GM21786 (cell line): ENCODE data around the gene SLC22A2.

ENCODE experiments used
- ATAC-seq: cut with Tn5 transposase; IDR thresholded peaks from one replicate; pipeline ENCODE4 v1.9.1; 2021; ENCODE audit not compliant: unreplicated experiment

SLC22A2 gene

DNA sequence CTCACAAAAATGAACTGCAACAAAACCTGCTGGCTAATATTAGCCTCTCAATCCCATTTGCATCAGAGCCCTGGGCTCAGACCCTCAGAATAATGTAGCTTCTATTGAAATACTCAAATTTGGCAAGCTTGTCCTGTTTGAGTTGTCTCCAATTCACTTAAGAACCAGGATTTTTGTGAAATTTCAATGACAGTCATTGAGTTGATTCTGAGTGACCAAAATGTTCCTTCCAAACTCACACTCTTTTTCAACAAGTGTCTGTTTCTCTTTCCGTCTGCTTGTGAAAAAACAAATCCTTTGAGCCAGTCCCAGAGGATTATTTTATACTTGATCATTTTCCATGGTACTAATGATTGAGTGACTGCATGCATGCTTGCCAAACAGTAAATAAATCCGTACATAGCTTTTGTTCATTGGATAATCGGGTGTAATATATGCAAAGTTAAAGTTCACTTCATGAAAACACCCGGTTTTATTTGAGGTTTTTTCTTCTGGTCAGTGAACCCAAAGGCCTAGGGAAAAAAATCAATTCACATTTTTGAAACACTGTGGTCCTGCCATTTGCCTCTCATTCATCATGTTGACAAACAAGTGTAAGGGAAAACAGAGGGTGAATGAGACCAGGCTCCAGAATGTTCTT lies 16.4 kb upstream of the SLC22A2 start:
- ATAC-seq, result no peak

DNA sequence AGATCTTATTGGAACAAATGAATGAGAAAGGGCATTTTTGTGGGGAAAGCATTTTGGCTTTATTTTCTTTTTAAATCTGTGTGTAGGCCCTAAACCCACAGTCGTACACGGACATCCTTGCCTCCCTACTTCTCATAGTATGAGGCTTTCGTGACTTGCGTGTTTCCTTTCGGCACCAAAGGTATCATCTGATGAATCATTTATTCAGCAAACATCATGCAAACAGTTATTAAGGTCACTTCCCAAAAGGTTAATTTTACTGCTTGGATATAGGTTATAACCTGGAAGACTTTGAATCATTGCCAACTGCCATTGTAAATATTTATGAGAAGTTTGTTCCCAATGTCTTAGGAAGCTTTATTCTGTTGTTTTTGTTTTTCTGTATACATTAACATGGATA lies 15.1 kb upstream of the SLC22A2 start:
- ATAC-seq, result no peak

DNA sequence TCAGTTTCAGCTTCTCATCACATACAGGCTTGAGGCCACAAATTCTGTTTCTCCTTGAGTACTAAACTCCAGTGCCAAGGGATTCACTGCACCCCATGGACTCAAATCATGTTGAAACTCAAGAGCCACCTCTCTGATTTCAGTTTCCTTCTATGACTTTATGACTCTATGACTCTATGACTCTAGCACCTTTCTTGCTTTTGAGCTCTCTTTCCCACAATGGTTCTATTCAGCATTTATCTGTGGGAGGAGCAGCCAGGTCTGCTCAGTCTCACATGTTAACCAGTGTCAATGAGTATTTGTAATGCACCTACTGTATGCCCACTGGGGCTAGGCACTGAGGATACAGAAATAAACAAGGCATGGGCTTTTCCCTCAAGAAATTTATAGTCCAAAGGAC lies 14.6 kb upstream of the SLC22A2 start:
- ATAC-seq, result no peak

DNA sequence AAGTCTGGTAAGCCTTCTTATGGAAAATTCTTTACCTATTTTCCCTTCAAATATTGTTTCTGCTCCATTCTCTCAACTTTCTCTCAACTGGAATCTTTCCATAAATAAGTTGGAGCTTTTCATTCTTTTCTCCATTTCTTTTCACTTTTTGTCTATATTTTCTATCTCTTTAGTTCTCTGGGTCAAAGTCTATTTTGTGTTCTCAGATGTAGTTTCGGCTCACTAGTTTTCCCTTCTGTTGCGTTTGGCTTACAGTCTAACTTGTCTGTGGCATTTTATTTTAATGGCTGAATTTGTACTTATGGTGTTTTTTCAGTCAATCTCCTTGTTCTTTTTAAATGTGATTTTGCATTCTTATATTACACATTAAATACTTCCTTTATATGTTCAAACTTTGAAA lies 14.1 kb upstream of the SLC22A2 start:
- no peak for ATAC-seq

DNA sequence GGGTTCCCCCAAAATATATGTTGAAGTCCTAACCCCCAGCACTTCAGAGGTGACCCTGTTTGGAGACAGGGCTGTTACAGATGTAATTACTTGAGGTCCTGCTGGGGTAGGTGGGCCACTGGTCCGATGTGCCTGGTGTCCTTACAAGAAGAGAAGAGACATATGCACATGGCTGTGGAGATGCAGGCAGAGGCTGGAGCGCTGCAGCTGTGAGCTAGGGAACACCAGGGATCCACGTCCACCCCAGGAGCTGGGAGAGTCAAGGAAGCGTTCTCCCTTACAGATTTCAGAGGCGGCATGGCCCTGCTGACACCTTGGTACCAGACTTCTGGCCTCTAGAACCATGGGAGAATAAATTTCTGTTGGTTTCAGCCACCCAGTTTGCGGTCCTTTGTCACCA lies 11.7 kb upstream of the SLC22A2 start:
- no peak for ATAC-seq

DNA sequence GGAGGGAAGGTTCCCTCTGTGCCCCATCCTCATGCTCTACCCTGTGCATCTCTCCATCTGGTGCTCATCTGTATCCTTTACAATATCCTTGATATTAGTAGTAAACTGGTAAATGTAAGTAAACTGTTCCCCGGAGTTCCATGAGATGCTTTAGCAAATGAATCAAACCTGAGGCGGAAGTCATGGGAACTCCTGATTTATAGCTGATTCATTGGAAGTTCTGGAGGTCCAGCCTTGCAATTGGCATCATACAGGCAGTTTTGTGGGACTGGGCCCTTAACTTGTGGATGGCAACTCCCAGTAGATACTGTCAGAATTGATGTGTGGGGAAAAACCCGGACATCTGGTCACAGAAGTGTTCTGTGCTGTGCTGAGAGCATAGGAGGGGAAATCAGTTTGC lies 11.2 kb upstream of the SLC22A2 start:
- no peak for ATAC-seq

DNA sequence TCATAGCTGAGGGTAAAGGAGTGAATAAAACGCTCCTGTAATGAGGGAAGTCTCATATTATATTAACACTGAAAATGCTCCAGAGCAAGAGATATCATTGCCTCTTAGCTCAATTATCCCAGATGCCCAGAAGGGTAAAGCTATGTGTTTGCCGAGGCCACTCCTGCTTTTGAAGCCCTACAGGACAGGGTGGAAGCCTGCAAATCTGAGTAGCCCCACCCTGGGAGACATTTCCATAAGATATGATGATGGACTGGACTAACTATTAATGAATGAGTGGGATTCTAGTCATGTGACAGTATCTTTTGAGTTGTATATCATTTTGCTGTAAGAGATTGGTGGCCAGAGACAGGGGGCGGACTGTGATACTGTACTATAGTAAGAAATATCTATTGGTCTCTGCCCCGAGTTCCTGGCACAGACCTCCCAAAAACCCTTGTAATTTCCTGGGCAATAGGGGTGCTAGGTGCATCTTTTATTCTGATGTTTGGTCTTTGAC lies 10.5 kb upstream of the SLC22A2 start:
- no peak for ATAC-seq

DNA sequence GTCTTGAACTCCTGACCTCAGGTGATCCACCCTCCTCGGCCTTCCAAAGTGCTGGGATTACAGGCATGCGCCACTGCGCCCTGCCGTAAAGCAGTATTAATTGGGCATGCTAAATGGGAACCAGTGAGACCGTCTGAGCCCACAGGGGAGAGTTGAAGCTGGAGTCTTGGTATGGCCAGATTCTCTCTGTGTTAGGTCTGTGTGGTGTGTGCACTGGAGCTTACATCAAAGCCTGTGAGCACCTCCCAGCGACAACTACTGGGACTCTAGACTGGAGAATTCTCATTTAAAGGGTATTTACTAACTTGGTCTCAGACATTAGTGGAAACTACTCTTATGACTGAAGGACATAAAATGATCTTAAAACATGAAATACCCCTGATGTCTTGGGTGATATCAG lies 8.5 kb upstream of the SLC22A2 start:
- no peak for ATAC-seq

DNA sequence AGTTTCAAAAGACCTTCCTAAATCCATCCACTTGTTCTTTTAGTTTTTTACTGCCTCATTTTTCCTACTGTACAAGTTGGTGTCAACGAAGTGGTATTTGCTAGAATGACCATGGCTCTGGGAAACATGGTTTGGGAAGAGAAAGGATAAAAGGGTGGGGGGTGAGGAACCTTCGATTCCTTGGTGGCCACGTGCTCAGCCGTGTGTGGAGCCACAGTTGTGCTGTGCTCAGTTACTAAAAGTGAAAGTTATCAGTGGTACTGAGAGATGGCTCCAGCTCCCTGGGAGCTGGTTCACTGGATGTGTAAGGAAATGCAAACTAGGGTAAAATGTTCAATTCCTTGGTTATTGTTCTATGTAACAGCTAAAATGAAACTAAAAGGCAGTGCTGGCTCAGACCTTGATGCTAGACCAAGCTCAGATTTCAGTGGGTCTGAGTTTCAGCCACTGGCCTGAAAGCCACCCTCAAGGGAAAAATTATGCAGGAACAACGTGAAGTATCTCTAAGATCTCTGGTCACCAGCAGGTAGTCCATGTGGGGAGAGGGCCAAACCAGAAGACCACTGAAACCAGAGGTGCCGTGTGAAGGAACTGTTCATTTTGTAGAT lies 7.4 kb upstream of the SLC22A2 start:
- peak; percentile 82 for ATAC-seq

DNA sequence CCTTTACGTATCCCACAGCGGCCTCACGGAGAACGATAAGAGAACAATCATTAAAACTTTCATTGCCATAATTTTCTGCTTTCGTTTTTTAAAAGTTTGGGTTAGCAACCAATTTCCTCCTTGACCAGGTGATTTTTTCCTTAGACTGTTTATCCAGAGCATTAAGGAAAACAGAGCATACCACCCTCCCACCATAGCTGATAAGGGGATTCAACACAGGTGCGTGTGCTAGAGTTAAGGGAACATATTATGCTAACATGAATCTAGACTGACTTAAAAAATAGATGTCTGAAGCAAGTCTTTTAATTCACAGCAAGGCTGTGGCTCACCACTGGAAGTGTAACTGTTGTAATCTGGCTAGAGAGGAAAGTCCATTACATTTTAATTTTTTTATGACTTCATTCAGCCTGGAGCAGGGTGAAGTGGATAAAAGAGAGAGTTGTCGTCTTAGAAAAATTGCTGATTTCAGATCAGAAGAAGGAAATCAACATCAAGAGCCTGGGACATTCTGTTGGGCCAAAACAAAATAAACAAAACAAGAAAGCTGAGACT lies 5.5 kb upstream of the SLC22A2 start:
- no peak for ATAC-seq

DNA sequence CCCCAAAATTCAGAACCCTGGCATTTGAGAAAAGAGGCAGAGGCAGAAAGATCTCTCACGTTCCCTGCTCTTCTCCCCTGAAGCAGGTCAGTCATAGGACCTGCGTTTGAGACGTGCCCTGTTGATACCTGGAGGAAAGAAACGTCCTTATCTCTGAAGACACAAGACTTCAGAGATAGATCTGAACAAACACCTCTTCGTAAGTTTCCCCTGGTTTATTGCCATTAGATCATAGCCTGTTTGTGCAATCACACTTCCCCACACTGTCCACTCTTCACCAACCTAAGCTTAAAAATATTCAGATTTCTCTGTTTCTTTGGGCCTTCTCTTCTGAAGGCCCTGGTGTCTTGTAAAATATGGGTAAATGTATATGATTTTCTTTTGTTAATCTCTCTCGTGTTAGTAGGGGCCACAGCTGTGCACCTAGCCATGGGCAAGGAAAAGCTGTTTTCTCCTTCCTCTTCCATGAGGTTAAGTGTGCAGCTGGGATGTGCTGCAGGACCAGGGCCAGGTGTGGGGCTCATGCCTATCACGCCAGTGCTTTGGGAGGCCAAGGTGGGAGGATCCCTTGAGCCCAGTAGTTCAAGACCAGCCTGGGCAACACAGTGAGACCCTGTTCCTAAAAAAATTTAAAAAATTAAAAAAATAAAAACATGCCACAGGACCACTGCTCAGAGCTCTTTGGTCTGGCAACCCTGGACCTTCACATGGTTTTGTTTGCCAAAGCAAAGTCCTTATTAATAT lies 4.7 kb upstream of the SLC22A2 start:
- no peak for ATAC-seq

DNA sequence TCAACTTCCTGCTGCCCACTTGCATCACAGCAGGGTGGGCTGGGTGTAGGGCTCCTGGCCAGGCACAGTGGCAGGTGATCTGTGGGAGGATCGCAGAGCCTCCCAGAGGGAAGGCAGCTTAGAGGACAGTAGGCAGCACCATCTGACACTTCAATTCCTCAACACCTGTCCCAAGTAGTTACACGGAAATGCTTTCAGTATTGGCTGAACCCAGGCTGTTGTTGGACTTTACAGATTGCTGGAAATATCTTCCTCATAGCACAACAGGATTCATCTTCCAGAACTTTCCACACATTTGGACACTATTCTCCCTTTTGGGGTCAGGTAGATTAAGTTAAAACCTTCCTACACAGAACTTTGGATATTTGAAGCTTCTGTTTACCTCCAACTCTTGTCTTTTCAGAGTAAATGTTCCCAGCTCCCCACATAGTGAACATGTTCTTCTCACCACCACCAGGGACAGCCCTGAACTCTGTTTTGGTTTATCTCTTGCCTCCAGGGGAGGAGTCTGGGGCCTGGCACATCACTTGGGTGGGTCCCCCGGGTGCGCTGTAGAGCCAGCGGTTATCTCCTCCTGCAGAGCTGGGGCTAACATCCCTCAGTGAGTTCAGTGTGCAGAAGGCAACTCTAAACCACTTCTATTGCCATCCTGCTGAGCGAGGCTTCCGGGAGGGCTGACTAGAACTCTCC lies 3.5 kb upstream of the SLC22A2 start:
- ATAC-seq, result no peak

DNA sequence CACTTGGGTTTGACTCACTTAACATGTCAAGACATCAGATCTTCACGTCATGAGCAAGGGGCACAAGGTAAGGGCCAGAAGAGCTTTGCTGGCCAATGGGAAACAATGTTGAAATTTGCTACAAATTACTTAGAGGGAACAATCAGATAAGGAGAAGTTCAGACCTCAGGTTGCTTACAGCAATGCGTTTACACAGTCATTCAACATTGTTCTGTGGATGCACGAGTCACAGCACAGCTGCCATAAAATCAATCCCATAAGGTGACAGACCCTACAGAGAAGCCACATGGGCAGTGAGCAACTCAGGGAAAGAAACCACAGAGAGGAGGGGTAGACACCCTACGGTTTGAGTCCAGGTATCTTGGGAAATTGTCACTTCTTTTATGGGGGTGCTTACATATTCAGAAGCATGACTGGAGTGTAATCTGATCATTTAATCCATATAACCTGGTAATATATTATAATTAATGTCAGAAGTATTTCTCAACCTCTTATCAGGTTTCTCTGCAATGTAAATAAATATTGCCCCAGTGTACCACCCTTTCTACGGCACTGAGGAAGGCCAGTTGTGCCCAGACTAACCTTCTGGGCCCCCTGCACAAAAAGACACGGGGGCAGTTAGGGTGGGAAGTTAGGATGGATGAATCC lies 2.3 kb upstream of the SLC22A2 start:
- ATAC-seq, result no peak

DNA sequence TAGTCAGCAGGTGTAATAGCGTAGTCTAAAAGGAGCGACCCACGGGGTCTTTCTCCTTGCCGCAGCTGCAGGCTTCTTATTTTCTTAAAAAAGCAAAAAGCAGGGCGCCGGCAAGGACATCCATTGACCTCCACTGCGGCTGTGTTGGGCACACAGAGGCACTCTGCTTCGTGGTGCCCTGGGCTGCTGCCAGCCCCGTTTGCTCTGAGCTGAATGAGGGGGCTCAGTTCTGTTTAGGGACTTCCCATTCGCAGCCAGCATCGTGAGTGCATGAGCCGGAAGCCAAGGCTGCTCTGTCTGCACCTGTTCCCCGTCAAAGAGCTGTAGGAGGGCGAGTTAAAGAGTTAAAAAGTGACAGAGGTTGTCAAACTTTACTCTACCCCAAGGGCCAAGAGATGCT lies 1.7 kb upstream of the SLC22A2 start:
- no peak for ATAC-seq

DNA sequence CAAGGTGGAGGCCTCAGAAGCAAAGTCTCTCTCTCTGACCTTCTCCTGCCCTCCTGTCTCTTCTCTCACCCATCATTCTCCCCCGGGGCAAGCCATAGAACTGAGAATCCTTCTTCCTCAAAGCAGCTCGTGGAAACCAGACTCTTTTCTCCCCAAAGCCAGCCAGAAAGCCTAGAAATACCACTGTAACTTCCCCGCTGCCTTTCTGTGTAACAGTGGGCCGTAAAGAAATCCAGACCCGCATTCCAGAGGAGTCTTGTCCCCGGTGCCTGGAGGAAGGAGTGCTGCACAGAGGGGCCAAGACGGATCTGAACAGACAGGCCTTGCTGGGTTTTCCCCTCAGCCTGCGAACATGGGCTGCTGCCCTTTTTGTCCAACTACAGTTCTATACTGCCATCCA lies 977 bp upstream of the SLC22A2 start:
- ATAC-seq, result no peak

DNA sequence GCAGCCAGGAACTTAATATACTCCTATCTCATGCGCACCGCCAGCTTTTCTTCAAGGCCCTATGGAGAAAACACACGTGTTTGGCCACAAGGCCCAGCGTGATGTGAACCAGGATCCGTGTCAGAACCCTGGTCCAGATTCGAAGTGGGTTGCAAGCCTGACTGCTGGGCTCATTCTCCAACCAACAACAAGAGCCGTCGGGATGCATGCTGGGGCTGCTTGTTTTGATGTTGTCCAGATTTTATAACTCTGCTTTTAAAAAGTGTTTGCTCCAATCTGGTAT lies 463 bp upstream of the SLC22A2 start:
- no peak for ATAC-seq

DNA sequence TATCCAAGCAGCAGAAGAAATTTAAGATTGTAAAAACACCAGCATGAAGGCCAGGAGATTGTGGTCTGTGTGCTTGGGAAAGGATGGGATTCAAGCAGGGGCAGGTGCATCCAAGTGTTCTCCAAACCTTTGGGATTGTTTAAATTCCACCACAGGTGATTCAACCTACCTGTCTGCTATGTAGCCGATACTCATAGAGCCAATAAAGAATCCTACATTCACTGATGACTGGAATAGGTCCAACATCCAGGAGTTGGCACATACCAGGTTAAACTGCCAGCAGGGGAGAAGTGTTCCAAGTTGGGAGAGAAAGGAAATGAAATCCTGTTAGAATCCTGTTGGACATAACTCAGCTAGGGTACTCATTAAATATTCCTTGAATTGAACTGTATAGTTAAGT lies 2.2 kb downstream of the SLC22A2 start:
- no peak for ATAC-seq

DNA sequence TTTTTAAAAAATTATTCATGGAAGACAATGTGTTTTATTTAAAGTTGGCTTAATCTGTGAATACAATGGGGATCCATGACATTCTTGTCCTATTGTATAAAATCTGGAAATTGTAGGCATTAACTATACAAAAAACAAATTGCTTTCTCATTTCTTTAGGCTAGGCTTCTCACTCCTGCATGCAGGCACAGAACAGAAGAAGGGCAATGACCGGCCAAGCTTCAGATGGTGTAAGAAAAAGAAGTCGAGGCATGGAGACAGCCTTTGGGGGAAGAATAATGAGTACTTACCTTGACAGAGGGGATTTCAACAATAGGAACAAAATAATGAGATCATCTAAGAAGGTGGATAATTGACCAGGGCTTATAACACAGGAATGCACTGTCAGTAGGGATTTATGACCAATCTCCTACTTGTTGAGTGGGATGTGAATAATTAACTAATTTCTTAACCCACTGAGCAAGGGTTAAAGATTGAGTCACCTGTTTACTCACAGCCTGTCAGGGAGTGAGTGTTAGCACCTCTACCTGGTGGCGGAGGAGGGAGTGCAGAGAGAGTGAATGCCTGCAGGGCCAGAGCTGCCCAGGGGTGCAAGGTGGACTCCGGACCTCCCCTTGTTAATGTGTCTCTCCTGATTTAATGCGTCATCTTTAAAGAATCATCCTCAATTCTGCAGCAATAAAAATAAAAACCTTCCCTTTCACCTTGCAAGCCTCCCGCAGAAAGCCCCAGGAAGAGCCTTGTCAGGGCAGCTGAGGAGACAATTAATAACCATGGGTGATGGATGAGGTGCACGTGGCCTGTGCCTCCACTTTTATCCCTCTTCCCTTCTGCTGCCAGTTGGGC lies 3.9 kb downstream of the SLC22A2 start:
- no peak for ATAC-seq

DNA sequence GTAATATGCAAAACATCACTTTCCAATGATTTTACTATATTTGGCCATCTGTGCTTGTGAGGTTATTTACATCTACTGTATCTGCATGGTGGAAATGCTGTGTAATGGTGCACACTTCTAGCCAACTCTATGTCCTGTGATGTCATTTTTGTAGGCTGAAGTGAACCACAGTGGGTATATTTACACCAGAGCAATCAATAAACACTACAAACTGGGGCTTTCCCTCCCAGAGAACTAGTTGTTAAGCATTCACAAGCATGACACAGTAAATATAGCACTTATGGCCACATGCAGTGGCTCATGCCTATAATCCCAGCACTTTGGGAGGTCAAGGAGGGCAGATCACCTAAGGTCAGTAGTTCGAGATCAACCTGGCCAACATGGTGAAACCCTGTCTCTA lies 4.9 kb downstream of the SLC22A2 start:
- peak; percentile 62 for ATAC-seq

DNA sequence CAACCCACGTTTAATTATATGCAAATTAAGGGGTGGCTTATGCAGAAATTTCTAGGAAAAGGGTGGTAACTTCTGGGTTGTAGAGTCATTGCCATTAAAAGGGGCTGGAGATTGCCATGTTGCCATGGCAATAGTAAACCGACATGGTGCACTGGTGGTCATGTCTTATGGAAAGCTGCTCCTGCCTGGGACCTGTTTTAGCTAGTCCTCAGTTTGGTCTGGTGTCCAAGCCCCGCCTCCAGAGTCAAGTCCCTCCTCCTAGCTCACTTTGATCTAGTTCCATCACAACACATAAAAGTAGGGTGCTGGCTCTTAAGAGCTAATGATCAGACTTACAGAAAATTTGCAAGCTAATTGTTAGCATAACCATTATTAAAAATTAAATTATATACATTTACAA lies 5.3 kb downstream of the SLC22A2 start:
- no peak for ATAC-seq
